ENCODE measurements around the gene DCAF11.

DCAF11 gene

DNA sequence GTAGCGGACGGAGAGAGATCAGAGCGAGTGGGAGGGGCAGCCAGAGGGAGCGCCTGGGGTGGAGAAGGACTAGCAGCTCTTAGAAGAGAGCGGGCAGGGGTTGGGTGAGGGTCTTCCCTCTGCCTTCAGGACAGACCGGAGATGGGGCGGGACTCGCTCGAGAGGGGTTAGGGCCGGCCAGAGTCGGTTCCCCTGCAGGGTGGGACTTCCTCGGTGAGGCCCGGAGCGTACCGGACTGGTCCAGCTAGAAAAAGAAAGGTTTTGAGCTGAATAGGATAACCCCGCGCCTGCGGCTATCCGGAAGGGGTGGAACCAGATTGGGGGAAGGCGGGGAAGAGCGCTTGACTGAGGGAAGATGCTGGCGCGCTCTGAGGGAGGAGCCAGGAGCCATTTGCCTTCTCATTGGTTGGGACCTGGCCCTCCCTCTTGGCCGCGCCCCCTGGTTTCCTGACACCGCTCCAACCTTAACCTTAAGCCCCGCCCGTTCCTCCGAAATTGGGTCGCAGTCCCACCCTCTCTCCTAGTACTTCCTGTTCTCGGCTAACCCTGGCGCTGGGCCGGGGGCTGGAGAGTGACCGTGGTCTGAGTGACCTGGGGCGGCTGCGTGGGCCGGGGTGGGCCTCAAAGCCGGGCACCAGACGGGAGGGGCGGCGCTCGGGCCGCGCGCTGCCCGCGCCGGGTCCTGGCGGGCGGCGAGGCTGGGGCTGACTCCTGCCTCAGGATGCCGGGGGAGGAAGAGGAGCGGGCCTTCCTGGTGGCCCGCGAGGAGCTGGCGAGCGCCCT is 32.6 kb downstream of the DCAF11 start, which contains the start of gene RNF31 (continued):
- TF ChIP-seq, protein P1, sequence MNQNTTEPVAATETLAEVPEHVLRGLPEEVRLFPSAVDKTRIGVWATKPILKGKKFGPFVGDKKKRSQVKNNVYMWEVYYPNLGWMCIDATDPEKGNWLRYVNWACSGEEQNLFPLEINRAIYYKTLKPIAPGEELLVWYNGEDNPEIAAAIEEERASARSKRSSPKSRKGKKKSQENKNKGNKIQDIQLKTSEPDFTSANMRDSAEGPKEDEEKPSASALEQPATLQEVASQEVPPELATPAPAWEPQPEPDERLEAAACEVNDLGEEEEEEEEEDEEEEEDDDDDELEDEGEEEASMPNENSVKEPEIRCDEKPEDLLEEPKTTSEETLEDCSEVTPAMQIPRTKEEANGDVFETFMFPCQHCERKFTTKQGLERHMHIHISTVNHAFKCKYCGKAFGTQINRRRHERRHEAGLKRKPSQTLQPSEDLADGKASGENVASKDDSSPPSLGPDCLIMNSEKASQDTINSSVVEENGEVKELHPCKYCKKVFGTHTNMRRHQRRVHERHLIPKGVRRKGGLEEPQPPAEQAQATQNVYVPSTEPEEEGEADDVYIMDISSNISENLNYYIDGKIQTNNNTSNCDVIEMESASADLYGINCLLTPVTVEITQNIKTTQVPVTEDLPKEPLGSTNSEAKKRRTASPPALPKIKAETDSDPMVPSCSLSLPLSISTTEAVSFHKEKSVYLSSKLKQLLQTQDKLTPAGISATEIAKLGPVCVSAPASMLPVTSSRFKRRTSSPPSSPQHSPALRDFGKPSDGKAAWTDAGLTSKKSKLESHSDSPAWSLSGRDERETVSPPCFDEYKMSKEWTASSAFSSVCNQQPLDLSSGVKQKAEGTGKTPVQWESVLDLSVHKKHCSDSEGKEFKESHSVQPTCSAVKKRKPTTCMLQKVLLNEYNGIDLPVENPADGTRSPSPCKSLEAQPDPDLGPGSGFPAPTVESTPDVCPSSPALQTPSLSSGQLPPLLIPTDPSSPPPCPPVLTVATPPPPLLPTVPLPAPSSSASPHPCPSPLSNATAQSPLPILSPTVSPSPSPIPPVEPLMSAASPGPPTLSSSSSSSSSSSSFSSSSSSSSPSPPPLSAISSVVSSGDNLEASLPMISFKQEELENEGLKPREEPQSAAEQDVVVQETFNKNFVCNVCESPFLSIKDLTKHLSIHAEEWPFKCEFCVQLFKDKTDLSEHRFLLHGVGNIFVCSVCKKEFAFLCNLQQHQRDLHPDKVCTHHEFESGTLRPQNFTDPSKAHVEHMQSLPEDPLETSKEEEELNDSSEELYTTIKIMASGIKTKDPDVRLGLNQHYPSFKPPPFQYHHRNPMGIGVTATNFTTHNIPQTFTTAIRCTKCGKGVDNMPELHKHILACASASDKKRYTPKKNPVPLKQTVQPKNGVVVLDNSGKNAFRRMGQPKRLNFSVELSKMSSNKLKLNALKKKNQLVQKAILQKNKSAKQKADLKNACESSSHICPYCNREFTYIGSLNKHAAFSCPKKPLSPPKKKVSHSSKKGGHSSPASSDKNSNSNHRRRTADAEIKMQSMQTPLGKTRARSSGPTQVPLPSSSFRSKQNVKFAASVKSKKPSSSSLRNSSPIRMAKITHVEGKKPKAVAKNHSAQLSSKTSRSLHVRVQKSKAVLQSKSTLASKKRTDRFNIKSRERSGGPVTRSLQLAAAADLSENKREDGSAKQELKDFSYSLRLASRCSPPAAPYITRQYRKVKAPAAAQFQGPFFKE (tag by site-specific recombination; IDR thresholded peaks at IDR 0.05; ENCODE audit: borderline replicate concordance): no peak
- peak; percentile 31; the same call in 1 of the 2 replicates for TF ChIP-seq ZNF561 (tag by site-specific recombination; IDR thresholded peaks at IDR 0.05; ENCODE audit: borderline replicate concordance)
- TF ChIP-seq GLIS2 (tag by site-specific recombination; IDR thresholded peaks at IDR 0.05): no peak; the same call in 1 of the 2 replicates
- no peak for TF ChIP-seq ZNF114 (tag by site-specific recombination; IDR thresholded peaks at IDR 0.05)
- peak; percentile 88 for TF ChIP-seq SP3 (tag by site-specific recombination; IDR thresholded peaks at IDR 0.05)
- TF ChIP-seq PRDM1 (tag by site-specific recombination; IDR thresholded peaks at IDR 0.05): no peak
- TF ChIP-seq ZNF624 (tag by site-specific recombination; IDR thresholded peaks at IDR 0.05): no peak
- TF ChIP-seq IKZF3 (tag by site-specific recombination; IDR thresholded peaks at IDR 0.05): 0 out of 2 replicates have a peak, but pooled peaks have one; percentile 43
- no peak for TF ChIP-seq ZSCAN16 (tag by site-specific recombination; IDR thresholded peaks at IDR 0.05)
- TF ChIP-seq, protein P2, sequence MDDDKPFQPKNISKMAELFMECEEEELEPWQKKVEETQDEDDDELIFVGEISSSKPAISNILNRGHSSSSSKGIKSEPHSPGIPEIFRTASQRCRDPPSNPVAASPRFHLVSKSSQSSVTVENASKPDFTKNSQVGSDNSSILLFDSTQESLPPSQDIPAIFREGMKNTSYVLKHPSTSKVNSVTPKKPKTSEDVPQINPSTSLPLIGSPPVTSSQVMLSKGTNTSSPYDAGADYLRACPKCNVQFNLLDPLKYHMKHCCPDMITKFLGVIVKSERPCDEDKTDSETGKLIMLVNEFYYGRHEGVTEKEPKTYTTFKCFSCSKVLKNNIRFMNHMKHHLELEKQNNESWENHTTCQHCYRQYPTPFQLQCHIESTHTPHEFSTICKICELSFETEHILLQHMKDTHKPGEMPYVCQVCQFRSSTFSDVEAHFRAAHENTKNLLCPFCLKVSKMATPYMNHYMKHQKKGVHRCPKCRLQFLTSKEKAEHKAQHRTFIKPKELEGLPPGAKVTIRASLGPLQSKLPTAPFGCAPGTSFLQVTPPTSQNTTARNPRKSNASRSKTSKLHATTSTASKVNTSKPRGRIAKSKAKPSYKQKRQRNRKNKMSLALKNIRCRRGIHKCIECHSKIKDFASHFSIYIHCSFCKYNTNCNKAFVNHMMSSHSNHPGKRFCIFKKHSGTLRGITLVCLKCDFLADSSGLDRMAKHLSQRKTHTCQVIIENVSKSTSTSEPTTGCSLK (tag by site-specific recombination; IDR thresholded peaks at IDR 0.05): no peak
- TF ChIP-seq, protein P3, sequence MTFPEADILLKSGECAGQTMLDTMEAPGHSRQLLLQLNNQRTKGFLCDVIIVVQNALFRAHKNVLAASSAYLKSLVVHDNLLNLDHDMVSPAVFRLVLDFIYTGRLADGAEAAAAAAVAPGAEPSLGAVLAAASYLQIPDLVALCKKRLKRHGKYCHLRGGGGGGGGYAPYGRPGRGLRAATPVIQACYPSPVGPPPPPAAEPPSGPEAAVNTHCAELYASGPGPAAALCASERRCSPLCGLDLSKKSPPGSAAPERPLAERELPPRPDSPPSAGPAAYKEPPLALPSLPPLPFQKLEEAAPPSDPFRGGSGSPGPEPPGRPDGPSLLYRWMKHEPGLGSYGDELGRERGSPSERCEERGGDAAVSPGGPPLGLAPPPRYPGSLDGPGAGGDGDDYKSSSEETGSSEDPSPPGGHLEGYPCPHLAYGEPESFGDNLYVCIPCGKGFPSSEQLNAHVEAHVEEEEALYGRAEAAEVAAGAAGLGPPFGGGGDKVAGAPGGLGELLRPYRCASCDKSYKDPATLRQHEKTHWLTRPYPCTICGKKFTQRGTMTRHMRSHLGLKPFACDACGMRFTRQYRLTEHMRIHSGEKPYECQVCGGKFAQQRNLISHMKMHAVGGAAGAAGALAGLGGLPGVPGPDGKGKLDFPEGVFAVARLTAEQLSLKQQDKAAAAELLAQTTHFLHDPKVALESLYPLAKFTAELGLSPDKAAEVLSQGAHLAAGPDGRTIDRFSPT (tag by site-specific recombination; IDR thresholded peaks at IDR 0.05): no peak
- TF ChIP-seq, protein P4, sequence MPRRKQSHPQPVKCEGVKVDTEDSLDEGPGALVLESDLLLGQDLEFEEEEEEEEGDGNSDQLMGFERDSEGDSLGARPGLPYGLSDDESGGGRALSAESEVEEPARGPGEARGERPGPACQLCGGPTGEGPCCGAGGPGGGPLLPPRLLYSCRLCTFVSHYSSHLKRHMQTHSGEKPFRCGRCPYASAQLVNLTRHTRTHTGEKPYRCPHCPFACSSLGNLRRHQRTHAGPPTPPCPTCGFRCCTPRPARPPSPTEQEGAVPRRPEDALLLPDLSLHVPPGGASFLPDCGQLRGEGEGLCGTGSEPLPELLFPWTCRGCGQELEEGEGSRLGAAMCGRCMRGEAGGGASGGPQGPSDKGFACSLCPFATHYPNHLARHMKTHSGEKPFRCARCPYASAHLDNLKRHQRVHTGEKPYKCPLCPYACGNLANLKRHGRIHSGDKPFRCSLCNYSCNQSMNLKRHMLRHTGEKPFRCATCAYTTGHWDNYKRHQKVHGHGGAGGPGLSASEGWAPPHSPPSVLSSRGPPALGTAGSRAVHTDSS (tag by site-specific recombination; IDR thresholded peaks at IDR 0.05): peak; percentile 86
- no peak for TF ChIP-seq ZNF707 (tag by site-specific recombination; IDR thresholded peaks at IDR 0.05)
- TF ChIP-seq, protein P5, sequence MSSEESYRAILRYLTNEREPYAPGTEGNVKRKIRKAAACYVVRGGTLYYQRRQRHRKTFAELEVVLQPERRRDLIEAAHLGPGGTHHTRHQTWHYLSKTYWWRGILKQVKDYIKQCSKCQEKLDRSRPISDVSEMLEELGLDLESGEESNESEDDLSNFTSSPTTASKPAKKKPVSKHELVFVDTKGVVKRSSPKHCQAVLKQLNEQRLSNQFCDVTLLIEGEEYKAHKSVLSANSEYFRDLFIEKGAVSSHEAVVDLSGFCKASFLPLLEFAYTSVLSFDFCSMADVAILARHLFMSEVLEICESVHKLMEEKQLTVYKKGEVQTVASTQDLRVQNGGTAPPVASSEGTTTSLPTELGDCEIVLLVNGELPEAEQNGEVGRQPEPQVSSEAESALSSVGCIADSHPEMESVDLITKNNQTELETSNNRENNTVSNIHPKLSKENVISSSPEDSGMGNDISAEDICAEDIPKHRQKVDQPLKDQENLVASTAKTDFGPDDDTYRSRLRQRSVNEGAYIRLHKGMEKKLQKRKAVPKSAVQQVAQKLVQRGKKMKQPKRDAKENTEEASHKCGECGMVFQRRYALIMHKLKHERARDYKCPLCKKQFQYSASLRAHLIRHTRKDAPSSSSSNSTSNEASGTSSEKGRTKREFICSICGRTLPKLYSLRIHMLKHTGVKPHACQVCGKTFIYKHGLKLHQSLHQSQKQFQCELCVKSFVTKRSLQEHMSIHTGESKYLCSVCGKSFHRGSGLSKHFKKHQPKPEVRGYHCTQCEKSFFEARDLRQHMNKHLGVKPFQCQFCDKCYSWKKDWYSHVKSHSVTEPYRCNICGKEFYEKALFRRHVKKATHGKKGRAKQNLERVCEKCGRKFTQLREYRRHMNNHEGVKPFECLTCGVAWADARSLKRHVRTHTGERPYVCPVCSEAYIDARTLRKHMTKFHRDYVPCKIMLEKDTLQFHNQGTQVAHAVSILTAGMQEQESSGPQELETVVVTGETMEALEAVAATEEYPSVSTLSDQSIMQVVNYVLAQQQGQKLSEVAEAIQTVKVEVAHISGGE (tag by site-specific recombination; conservative IDR thresholded peaks at IDR 0.05; ENCODE audit: low read depth): peak; percentile 45
- no peak for TF ChIP-seq ZNF354C (tag by site-specific recombination; IDR thresholded peaks at IDR 0.05; ENCODE audit: borderline replicate concordance, low read depth)
- no peak for TF ChIP-seq ZNF37A (tag by site-specific recombination; IDR thresholded peaks at IDR 0.05)
- TF ChIP-seq ZNF335 (tag by site-specific recombination; conservative IDR thresholded peaks at IDR 0.05): no peak; the same call in 1 of the 2 replicates
- no peak for TF ChIP-seq ZNF837 (tag by site-specific recombination; IDR thresholded peaks at IDR 0.05)
- TF ChIP-seq ZNF350 (tag by site-specific recombination; IDR thresholded peaks at IDR 0.05): no peak
- TF ChIP-seq ZNF596 (tag by site-specific recombination; IDR thresholded peaks at IDR 0.05): no peak
- no peak for TF ChIP-seq ZEB2 (tag by site-specific recombination; IDR thresholded peaks at IDR 0.05)
- no peak for TF ChIP-seq ZNF19 (tag by site-specific recombination; IDR thresholded peaks at IDR 0.05; ENCODE audit: low read depth)
- TF ChIP-seq ZFP69B (tag by site-specific recombination; IDR thresholded peaks at IDR 0.05): peak; percentile 10; the same call in 1 of the 2 replicates
- TF ChIP-seq ZNF530 (tag by site-specific recombination; IDR thresholded peaks at IDR 0.05; ENCODE audit: low read depth): no peak
